Stimulated activated memory B cell treated with anti-CD40 and anti-IgM and Interleukin-4, amounts not matched to agents 10 μg/mL and 1 μg/mL and 100 μg/mL, for 72 hours (primary cell): ENCODE results near the gene SCNN1A.
"Not testable (repeated sequence)": the region's sequence is repeated elsewhere in the genome, so short reads cannot be mapped to it uniquely, and the experiment has no call there.

ENCODE experiments used
- ATAC-seq: fragments of 150-1000 bp; cut with Tn5 transposase; 2 replicates; pipeline ENCODE4 v1.10.0; 2021
- H3K27ac Mint-ChIP-seq: one replicate; pipeline ENCODE4 v1.8.0; 2022; ENCODE audit warnings: mild to moderate bottlenecking, mixed read lengths
- H3K27me3 Mint-ChIP-seq: one replicate; pipeline ENCODE4 v1.8.0; 2022; ENCODE audit warnings: mixed read lengths
- H3K36me3 Mint-ChIP-seq: one replicate; pipeline ENCODE4 v1.8.0; 2022; ENCODE audit warnings: mixed read lengths
- H3K4me1 Mint-ChIP-seq: one replicate; pipeline ENCODE4 v1.8.0; 2022; ENCODE audit warnings: mixed read lengths
- H3K4me3 Mint-ChIP-seq: one replicate; pipeline ENCODE4 v1.8.0; 2022; ENCODE audit warnings: mild to moderate bottlenecking, moderate library complexity, mixed read lengths
- H3K9me3 Mint-ChIP-seq: one replicate; pipeline ENCODE4 v1.8.0; 2022; ENCODE audit warnings: mixed read lengths

Gene SCNN1A

GRCh38 chr12:6347367-6348338, 27.7 kb downstream of the SCNN1A start:
- ATAC-seq, result peak; percentile 29
- Mint-ChIP-seq H3K9me3 (peaks cover 3% of the 10 kb centered on the region), H3K4me1 (peaks cover 18% of the 10 kb centered on the region), H3K27ac (no peak overlapping the region), H3K27me3 (peaks cover 50% of the 10 kb centered on the region), H3K36me3 (no peaks in the 10 kb centered on the region), H3K4me3 (no peak overlapping the region)

GRCh38 chr12:6346942-6347341, 28.4 kb downstream of the SCNN1A start:
- Mint-ChIP-seq H3K36me3 (no peaks in the 10 kb centered on the region), H3K9me3 (peaks cover 3% of the 10 kb centered on the region), H3K27ac (no peak overlapping the region), H3K27me3 (peaks cover 45% of the 10 kb centered on the region), H3K4me3 (no peak overlapping the region), H3K4me1 (peaks cover 12% of the 10 kb centered on the region)
- no peak for ATAC-seq

GRCh38 chr12:6346235-6346832, 29.0 kb downstream of the SCNN1A start:
- Mint-ChIP-seq H3K36me3 (no peaks in the 10 kb centered on the region), H3K27me3 (peaks cover 45% of the 10 kb centered on the region), H3K4me1 (peaks cover 12% of the 10 kb centered on the region), H3K4me3 (no peak overlapping the region), H3K9me3 (peaks cover 3% of the 10 kb centered on the region), H3K27ac (no peak overlapping the region)
- ATAC-seq, result no peak

GRCh38 chr12:6345319-6346091, 29.9 kb downstream of the SCNN1A start:
- Mint-ChIP-seq H3K36me3 (no peaks in the 10 kb centered on the region), H3K4me3 (no peak overlapping the region), H3K27ac (no peak overlapping the region), H3K27me3 (peaks cover 45% of the 10 kb centered on the region), H3K9me3 (peaks cover 3% of the 10 kb centered on the region), H3K4me1 (peaks cover 12% of the 10 kb centered on the region)
- no peak for ATAC-seq

GRCh38 chr12:6344101-6344660, 31.2 kb downstream of the SCNN1A start:
- H3K9me3 Mint-ChIP-seq, H3K4me3 Mint-ChIP-seq, H3K27ac Mint-ChIP-seq, H3K36me3 Mint-ChIP-seq, ATAC-seq: not testable (repeated sequence)
- H3K4me1 Mint-ChIP-seq, result peaks cover 12% of the 10 kb centered on the region
- peaks cover 45% of the 10 kb centered on the region for H3K27me3 Mint-ChIP-seq

GRCh38 chr12:6343518-6343917, 31.8 kb downstream of the SCNN1A start:
- Mint-ChIP-seq H3K36me3 (no peaks in the 10 kb centered on the region), H3K9me3 (peaks cover 3% of the 10 kb centered on the region), H3K27me3 (peaks cover 39% of the 10 kb centered on the region), H3K27ac (no peak overlapping the region), H3K4me3 (no peak overlapping the region), H3K4me1 (peaks cover 12% of the 10 kb centered on the region)
- no peak for ATAC-seq

GRCh38 chr12:6342140-6342889, 33.0 kb downstream of the SCNN1A start:
- ATAC-seq, result no peak
- no peak overlapping the region for H3K27ac Mint-ChIP-seq
- H3K27me3 Mint-ChIP-seq, result peaks cover 27% of the 10 kb centered on the region

GRCh38 chr12:6341417-6342139, 33.8 kb downstream of the SCNN1A start, which contains the start of gene TNFRSF1A:
Gene TNFRSF1A, minus strand, starts transcription at chr12:6342076. Its CDS starts 262 bp downstream, at chr12:6341814.
- peaks cover 19% of the 10 kb centered on the region for H3K27me3 Mint-ChIP-seq
- peaks cover 12% of the 10 kb centered on the region for H3K4me1 Mint-ChIP-seq
- no peak for ATAC-seq
- H3K36me3 Mint-ChIP-seq, result no peaks in the 10 kb centered on the region
- H3K27ac Mint-ChIP-seq, result no peak within 1 kb of the TSS
- no peak within 1 kb of the TSS for H3K4me3 Mint-ChIP-seq
- H3K9me3 Mint-ChIP-seq, result no peaks in the 10 kb centered on the region

More at GRCh38 chr12:6342140-6342889, 33.0 kb downstream of the SCNN1A start:
- peaks cover 3% of the 10 kb centered on the region for H3K9me3 Mint-ChIP-seq
- peaks cover 12% of the 10 kb centered on the region for H3K4me1 Mint-ChIP-seq
- no peaks in the 10 kb centered on the region for H3K36me3 Mint-ChIP-seq
- no peak overlapping the region for H3K4me3 Mint-ChIP-seq

GRCh38 chr12:6340745-6341416, 34.5 kb downstream of the SCNN1A start:
- no peak overlapping the region for H3K27ac Mint-ChIP-seq
- no peak overlapping the region for H3K4me3 Mint-ChIP-seq
- no peaks in the 10 kb centered on the region for H3K9me3 Mint-ChIP-seq
- peaks cover 10% of the 10 kb centered on the region for H3K4me1 Mint-ChIP-seq
- no peaks in the 10 kb centered on the region for H3K36me3 Mint-ChIP-seq
- H3K27me3 Mint-ChIP-seq, result peaks cover 12% of the 10 kb centered on the region
- no peak for ATAC-seq

- H3K9me3 Mint-ChIP-seq, result no peaks in the 10 kb centered on the region
- H3K27me3 Mint-ChIP-seq, result peaks cover 12% of the 10 kb centered on the region
- no peak overlapping the region for H3K27ac Mint-ChIP-seq
Observed at GRCh38 chr12:6340032-6340638, 35.2 kb downstream of the SCNN1A start.

GRCh38 chr12:6338955-6339354, 36.4 kb downstream of the SCNN1A start:
- ATAC-seq, result no peak
- H3K36me3 Mint-ChIP-seq, result no peaks in the 10 kb centered on the region
- no peak overlapping the region for H3K27ac Mint-ChIP-seq
- peaks cover 13% of the 10 kb centered on the region for H3K4me1 Mint-ChIP-seq
- peaks cover 15% of the 10 kb centered on the region for H3K27me3 Mint-ChIP-seq
- no peaks in the 10 kb centered on the region for H3K9me3 Mint-ChIP-seq
- no peak overlapping the region for H3K4me3 Mint-ChIP-seq

More at GRCh38 chr12:6340032-6340638, 35.2 kb downstream of the SCNN1A start:
- Mint-ChIP-seq H3K4me1 (peaks cover 10% of the 10 kb centered on the region), H3K4me3 (no peak overlapping the region), H3K36me3 (no peaks in the 10 kb centered on the region)
- no peak for ATAC-seq

GRCh38 chr12:6338536-6338935, 36.8 kb downstream of the SCNN1A start:
- H3K27ac Mint-ChIP-seq, H3K9me3 Mint-ChIP-seq, H3K4me3 Mint-ChIP-seq, H3K36me3 Mint-ChIP-seq, ATAC-seq: not testable (repeated sequence)
- Mint-ChIP-seq H3K4me1 (peaks cover 16% of the 10 kb centered on the region), H3K27me3 (peaks cover 19% of the 10 kb centered on the region)

GRCh38 chr12:6337958-6338433, 37.4 kb downstream of the SCNN1A start:
- Mint-ChIP-seq H3K27ac (no peak overlapping the region), H3K4me3 (no peak overlapping the region), H3K36me3 (no peaks in the 10 kb centered on the region), H3K4me1 (peaks cover 21% of the 10 kb centered on the region), H3K9me3 (no peaks in the 10 kb centered on the region), H3K27me3 (peaks cover 24% of the 10 kb centered on the region)
- no peak for ATAC-seq
